Posterior vena cava (tissue), 2 donors: ENCODE data around the gene ARHGAP31. TPM values are rescaled to one million over a fixed set of nuclear protein-coding genes. Genes with fewer than 3 reads are reported as not detected.
"Not testable (repeated sequence)": the region's sequence is repeated elsewhere in the genome, so short reads cannot be mapped to it uniquely, and the experiment has no call there.

Experiments
- DNase-seq: peaks from one replicate; pipeline ENCODE4 v3.0.0-alpha.2; 2020; ENCODE audit warnings: low spot score
- intact Hi-C, 2 donors: fragments of 100-400 bp; cut with DNase I; formaldehyde crosslinking; loops; one replicate each; pipeline versions ENCODE4 v1.14.1 to v1.14.2; 2022 to 2023
- total RNA-seq, 2 donors: library from RNA; stranded (reverse); fragmentation: NEBNext Ultra II Directional; extraction: Animal tissue kit (Norgen Biotek cat#: 25700); gene quantifications; one replicate each; pipeline ENCODE4 v1.2.1, GENCODE V29; 2021
- donor health status: DM: yes; HTN: yes; CAD: no.
- donor health status: DM: yes; HTN: yes; CAD: no.

The ARHGAP31 gene
- total RNA-seq, 2 donors from 2014 or later, result 26.5 to 26.9 TPM

GRCh38 chr3:119313461-119313860, 19.3 kb downstream of the ARHGAP31 start:
- intact Hi-C loops, result loop anchor here in 1 of 2 donors (10.0 kb wide), 1 partner anchor 581 kb away; no protein-coding TSS in a partner anchor

GRCh38 chr3:119314821-119315220, 20.6 kb downstream of the ARHGAP31 start:
- no peak for DNase-seq
- intact Hi-C loops, result loop anchor here in 1 of 2 donors (10.0 kb wide), 1 partner anchor 580 kb away; no protein-coding TSS in a partner anchor

More at GRCh38 chr3:119313461-119313860, 19.3 kb downstream of the ARHGAP31 start:
- no peak for DNase-seq

- intact Hi-C loops, result loop anchor here in 1 of 2 donors (10.0 kb wide), 1 partner anchor 579 kb away; no protein-coding TSS in a partner anchor
- DNase-seq, result no peak
These were observed 21.6 kb downstream of the ARHGAP31 start for GRCh38 chr3:119315600-119316312.

GRCh38 chr3:119316313-119316670, 22.1 kb downstream of the ARHGAP31 start:
- intact Hi-C loops, result loop anchor here in 1 of 2 donors (10.0 kb wide), 1 partner anchor 579 kb away; no protein-coding TSS in a partner anchor
- no peak for DNase-seq

- intact Hi-C loops, result loop anchor here in 1 of 2 donors (10.0 kb wide), 1 partner anchor 576 kb away; no protein-coding TSS in a partner anchor
- DNase-seq, result no peak
These were observed 24.7 kb downstream of the ARHGAP31 start for GRCh38 chr3:119318876-119319275.

- no peak for DNase-seq
- intact Hi-C loops, result loop anchor here in 1 of 2 donors (10.0 kb wide), 1 partner anchor 575 kb away; no protein-coding TSS in a partner anchor
These were observed 25.1 kb downstream of the ARHGAP31 start for GRCh38 chr3:119319311-119319710.

GRCh38 chr3:119320785-119321184, 26.6 kb downstream of the ARHGAP31 start:
- intact Hi-C loops, result not testable (repeated sequence)

GRCh38 chr3:119322021-119322834, 28.0 kb downstream of the ARHGAP31 start:
- intact Hi-C loops, result no loop called here

More at GRCh38 chr3:119320785-119321184, 26.6 kb downstream of the ARHGAP31 start:
- DNase-seq, result not testable (repeated sequence)

GRCh38 chr3:119322835-119323722, 28.9 kb downstream of the ARHGAP31 start:
- DNase-seq, result peak; percentile 97
- intact Hi-C loops, result no loop called here

More at GRCh38 chr3:119322021-119322834, 28.0 kb downstream of the ARHGAP31 start:
- peak; percentile 84 for DNase-seq

- intact Hi-C loops, result no loop called here
- no peak for DNase-seq
These were observed 29.5 kb downstream of the ARHGAP31 start for GRCh38 chr3:119323723-119324085.

GRCh38 chr3:119324899-119325298, 30.7 kb downstream of the ARHGAP31 start:
- intact Hi-C loops, result no loop called here
- DNase-seq, result no peak

- no peak for DNase-seq
- intact Hi-C loops, result no loop called here
These were observed 32.8 kb downstream of the ARHGAP31 start for GRCh38 chr3:119326976-119327375.

- no peak for DNase-seq
- intact Hi-C loops, result no loop called here
These were observed 35.4 kb downstream of the ARHGAP31 start for GRCh38 chr3:119329551-119329950.

GRCh38 chr3:119330181-119330580, 36.0 kb downstream of the ARHGAP31 start:
- intact Hi-C loops, result no loop called here
- DNase-seq, result no peak

- intact Hi-C loops, result no loop called here
- no peak for DNase-seq
These were observed 36.7 kb downstream of the ARHGAP31 start for GRCh38 chr3:119330858-119331257.

- intact Hi-C loops, result no loop called here
- DNase-seq, result no peak
These were observed 37.5 kb downstream of the ARHGAP31 start for GRCh38 chr3:119331661-119332060.

- no peak for DNase-seq
- intact Hi-C loops, result no loop called here
These were observed 39.8 kb downstream of the ARHGAP31 start for GRCh38 chr3:119333773-119334509.

GRCh38 chr3:119336823-119337222, 42.6 kb downstream of the ARHGAP31 start:
- intact Hi-C loops, result no loop called here
- DNase-seq, result no peak
